ENCODE data around the gene RYR1.

RYR1 gene

DNA sequence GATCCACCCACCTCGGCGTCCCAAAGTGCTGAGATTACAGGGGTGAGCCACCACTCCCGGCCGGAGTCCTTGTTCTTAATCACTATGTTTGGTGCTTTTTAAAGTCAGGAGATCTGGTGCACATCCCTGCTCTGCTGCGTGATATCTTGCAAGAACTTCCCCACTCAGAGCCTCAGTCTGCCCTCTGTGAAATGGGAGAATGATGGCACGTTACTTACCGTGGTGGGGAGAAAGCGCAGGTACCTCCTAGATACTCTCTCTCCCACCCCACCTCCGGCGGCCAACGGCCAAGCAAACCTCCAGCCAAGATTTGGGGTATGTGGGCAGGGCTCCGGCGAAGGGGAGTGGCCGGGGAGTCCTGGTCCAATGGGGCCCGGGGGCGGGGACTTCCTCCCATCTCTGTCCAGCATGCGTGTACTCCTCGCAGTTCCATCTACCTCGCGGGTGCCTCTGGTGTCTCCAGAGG is at the start of gene RYR1:
RYR1 (plus strand) TSS at position 424 of the 466 bp plus-strand sequence. CDS start 139 bp downstream, outside the sequence.
- no peak for DNase-seq (ENCODE audit: low read depth)

DNA sequence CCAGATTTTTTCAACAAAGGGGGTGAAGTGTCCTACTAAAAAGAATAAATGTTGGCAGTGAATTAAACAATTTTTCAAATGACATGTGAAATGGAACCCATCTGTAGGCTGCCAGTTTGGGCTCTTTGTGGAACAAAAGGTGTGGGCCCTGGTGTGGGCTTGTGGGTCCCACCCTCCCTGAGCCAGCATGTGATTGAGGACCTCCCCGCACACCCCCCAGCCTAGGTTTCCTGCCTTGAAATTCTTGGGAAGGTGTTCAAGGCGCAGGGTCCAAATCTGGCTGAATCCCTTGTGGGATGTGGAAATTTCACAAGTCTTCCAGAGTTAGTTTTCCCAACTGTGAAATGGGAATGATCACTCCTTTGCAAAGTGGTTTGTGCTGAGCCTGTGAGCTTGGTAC is 49.7 kb upstream of the RYR1 start:
- no peak for DNase-seq (ENCODE audit: low read depth)

DNA sequence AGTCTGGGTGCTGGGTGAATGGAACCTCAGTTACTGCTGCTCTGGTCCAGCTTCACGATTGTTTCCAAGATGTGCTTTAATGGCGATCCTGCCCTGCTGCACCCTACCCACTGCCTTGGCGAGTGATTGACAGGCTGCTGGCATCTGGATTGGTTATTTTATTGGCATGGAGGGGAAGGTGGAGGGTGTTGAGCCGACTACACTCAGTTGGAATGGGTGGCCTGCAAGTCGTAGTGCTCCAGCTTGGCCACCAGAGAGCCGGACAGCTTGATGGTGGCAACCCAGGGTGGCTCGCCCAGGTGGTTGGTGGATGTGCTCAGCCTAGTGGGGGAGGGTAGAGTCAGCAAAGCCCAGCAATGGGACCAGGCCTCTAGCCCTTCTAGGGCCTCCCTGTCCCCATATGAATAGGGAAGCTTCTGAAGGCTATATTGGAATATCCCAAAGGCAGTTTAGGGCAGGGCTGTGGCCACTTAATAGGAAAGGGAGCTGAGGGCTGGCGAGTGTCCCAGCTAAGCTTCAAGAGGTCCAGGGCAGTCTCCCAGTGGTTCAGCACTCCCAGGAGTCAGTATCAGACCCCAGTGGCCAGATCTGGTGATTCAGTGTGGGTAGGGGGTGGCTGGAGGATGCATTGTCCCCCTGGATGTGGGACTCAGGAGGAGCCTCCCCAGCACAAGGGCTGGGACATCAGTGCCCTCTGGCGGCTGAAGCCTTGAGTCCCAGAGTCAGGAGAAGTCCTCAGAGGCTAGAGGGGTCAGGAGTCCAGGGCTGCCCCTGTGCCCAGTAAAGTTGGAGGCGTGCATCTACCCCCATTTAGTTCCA is 49.1 kb upstream of the RYR1 start:
- no peak for DNase-seq (ENCODE audit: low read depth)

DNA sequence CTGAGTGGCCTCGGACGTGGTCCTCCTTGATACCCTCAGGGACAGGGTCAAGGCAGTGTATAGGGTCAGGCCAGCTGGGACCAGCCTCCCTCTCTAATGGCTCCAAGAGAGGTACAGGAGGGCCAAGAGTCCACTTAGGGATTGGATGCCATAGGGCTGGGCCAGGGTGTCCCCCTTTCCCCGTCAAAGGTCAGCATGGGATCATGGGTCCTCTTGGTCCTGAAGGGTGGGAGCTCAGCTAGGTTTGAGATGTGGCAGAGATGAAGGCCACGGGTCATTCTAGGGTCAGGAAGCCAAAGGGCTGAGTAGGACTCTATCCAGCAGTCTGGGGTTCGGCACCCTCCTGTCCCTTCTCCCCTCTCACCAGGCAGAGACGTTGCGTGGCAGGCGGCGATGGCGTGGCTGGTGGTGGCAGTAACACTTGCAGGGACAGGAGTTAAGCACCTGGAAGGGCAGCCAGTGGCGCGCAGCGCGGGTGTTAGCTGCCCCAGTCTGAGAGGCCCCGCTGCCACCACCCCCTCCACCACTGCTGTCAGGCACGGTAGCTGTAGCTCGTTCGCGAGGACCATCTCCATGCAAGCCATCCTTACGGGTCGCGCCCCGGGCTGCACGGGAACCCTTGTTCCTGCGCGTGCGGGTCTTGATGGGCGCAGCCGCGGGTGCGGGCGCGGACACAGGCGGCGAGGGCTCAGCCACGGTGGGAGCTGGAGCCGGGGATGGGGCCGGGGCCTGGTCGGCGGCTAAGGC is 48.3 kb upstream of the RYR1 start:
- no peak for DNase-seq (ENCODE audit: low read depth)

DNA sequence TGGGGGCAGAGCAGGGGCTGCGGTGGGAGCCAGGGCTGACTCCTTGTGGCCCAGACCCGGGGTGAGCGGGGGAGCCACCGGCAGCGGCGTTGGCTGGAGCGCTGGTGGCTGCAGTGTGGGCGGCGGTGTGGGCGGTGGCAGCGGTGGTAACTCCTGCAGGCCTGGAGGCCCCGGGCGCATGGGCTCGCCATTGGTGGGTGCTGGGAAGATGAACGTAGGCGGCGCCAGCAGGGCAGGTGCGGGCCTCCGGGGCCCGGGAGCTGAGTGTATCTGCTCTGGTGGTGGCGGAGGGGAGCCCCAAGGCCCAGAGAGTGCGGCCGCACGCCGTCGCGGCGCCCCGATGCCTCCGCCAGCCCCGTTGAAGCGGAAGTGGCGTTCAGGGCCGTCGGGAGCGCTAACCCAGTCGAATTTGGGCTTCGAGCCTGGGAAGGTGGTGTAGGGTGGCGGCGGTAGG is 47.7 kb upstream of the RYR1 start:
- no peak for DNase-seq (ENCODE audit: low read depth)

DNA sequence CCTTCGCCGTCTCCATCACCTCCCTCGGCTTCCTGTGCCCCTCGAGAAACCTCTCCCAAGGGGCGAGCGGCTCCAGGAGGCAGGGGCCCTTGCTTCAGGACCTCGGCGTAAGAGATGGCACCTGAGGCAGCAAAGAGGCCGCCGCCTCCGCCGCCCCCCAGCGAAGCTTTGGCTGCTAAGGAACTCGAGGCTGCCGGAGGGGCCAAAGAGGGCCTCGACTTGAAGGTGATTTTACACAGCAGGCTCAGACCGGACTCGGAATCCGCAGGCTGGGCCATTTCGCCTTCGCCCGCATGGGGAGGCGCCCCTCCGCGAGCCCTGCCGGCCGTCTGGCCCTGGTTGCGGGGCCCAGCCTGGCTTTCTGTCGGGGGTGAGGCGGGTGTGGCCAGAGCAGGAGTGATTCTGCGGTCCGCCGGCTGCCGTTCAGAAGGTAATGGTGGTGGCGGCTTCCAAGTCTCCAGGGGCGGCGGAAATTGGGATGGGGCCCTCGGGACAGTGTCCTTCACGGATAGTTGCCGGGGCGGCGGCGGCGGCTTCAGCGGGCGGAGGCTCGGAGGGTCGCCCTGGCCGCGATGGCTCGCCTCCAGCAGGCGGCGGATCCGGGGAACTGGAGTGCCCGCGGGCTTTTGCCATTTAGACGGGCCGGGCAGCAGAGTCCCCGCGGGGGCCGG is 47.1 kb upstream of the RYR1 start:
- no peak for DNase-seq (ENCODE audit: low read depth)

DNA sequence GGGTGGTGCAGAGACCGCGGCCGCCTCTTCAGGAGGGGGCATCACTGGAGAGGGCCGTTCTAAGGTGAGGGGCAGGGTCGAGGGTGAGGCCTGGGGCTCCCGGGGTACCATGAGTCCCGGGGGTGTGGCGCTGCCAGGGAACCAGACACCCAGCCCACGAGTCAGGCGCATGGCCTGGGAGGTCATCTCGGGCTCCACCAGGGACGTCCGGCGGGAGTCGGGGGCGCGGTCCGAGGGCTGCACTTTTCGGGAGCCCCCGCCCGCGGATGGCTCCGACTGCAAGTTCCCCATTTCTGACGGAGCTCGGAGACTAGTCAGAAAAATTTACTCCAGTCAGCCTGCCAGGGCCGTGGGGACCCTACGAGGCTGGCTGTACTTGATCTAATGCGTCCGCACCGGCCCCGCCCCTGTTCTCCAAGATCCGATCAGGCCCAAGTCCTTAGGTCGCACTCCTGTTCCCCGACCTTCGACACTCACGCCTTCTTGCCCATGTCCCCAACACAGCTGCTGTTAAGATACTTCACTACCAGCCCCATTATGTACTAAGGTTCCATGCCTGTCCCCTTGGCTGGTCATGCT is 46.4 kb upstream of the RYR1 start:
- DNase-seq (ENCODE audit: low read depth): no peak

DNA sequence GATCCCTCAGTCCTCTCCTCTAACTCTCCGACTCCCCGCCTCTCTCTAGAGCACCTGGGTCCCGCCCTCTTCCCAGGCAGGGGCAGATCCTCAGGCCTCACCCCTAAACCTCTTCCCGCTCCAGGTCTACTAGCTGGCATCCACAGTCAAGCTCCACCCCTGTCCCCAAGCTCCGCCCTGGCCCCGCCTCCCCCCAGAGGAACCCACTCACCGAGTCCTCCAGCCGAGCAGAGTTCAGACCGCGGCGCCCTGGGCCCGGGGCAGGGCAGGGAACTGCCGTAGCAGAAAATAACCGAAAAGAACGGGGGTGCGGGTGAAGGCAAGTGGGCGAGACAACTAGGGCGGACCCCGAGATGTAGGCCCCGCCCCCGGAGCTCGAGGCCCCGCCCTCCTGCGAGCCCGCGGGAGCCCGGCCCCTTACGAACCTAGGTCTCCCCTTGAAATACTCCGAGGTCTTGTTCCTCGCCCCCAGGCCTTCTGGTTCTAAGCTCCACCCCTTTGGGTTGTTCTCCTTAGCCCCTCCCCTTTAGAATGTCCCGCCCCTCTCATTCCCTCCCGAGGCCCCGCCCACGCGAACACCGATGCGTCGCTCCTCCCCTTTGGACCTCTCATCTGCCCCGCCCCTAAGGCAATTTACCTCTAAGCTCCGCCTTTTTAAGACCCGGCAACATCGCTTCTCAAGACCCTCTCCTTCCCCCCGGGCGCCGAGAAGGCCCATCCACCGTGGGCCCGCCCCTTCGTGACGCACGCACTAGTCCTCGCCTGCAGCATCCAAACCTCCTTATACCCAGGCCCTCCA is 45.7 kb upstream of the RYR1 start, which contains the start of gene GGN:
GGN (minus strand) TSS at position 485 of the 799 bp plus-strand sequence. CDS start 773 bp downstream, outside the sequence.
- DNase-seq (ENCODE audit: low read depth): peak; percentile 51

DNA sequence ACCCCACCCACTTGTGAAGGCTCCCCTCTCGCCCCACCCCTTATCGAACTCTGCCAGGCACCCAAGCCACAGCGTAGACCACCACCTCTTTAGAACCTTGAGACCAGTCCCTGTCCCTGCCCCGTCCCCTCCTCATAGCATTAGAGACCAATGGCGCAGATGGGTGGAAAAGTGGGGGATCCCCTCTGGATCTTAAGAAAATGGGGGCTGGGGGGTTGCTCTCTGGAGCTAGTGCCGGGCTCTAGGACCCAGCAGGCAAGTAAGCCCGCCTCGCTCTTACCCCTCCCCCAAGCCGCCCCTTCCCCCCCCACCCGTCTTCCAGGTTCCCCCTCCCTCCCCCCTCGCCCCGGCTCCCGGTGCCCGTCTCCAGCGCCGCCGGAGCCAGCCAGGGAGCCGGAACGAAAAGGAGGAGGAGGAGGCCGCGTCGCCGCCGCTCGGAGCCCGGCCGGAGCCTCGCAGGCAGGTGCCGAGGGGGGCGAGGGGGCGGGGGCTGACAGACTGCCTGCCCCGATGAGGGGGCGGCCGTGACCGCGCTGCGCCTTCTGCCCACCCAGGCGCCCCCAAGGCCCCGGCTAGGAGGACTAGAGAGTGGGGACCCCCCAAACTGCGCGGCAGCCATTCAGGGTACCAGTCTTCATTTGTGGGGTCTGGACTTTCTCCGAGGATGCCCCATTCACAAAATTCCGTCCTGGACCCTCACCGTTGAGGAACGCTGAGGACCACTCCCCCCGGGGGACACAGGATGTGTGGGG is 45.0 kb upstream of the RYR1 start, which contains the start of gene SPRED3:
SPRED3 (plus strand) TSS at position 349 of the 752 bp plus-strand sequence. CDS start 1,606 bp downstream, outside the sequence.
- no peak for DNase-seq (ENCODE audit: low read depth)

DNA sequence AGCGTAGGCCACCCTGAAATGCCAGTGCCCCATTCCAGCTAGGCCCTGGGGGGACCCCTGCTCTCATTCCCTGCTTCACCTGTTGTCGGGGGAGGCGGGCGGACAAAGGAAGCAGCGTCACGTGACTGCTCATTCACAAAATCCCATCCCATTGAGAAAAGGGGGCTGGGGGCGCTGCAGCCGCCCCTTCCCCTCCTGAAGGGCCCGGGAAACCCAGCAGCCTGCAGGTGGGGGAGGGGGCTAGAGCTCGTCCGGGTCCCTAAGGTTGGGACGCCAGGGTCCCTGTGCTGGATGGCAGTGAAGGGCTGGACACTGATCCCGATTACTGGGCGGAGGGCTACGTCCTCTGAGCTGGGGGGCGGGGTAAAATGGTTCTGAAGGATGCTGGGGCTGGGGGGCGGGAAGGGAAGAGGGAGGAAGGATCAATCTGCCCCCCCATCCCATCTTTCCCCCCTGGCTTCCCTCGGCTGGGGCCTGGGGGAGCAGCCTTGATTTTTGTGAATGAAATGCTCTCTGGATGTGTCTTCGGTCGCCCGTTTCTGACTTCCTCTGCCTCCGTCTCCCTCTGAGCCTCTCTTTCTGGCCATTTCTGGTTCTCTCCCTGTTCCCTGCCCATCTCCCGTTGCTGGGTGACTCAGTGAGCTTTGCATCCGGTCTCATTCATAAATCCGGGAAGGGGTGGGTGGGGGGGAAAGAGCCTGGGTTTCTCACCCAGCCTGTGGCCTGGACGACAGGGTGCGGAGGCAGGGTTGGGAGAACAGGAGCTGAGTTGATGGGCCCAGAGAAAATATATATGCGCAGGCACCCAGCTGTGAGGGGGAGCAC is 44.2 kb upstream of the RYR1 start:
- DNase-seq (ENCODE audit: low read depth): peak; percentile 38

DNA sequence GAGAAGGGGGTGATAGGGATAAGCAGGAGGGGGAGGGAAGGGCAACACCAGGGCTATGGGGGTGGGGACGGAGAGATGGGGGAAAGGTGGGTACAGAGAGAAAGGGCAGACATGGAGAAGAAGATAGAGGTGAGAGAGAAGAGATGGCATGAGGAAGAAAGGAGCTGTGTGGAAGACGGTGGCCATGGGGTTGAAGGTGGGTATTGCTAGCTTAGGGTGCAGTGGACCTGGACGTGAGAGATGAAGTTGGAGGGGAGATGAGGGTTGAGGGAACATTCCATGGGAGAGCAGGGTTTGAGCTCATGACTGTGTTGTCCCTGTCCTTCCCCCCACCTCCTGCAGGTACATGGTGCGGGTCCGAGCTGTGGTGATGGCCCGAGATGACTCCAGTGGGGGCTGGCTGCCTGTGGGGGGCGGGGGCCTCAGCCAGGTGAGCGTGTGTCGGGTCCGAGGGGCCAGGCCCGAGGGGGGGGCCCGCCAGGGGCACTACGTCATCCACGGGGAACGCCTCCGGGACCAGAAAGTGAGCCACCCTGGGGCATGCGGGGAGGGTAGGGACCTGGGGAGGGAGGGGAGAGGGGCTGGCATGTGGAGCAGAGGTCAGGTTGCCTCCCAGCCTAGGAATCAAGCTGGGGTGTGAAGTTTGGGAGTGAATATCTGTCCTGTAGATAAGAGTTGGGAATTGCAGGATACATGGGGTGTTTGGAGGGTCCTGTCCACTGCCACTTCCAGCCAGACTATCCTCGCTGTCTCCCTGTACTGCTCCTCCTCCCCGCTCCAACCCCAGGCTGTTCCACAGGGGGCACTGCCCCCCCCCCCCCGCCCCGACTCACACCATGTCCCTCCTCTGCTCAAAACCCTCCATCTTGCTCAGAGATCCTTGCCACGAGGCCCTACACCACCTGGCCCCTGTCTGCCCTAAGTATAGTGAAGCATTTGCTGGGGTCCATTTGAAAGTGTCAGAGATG is 43.2 kb upstream of the RYR1 start:
- DNase-seq (ENCODE audit: low read depth): no peak

DNA sequence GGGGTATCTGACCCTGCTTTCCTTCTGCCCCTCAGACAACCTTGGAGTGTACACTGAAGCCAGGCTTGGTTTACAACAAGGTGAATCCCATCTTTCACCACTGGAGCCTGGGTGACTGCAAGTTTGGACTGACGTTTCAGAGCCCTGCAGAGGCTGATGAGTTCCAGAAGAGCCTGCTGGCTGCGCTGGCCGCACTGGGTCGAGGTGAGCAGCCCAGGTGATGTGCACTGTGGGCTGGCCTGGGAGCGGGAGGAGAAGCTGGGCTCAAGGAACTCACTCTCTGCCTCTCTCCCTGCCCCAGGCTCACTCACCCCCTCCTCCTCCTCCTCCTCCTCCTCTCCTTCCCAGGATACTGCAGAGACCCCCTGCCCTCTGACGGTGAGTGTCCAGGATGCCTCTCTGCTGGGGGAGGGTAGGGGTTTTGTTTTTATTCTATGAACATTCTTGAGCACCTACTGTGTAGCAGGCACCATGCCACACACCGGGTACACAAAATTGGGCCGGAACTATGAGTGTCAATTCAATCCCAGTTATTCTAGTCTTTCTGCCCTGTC is 41.5 kb upstream of the RYR1 start:
- DNase-seq (ENCODE audit: low read depth): no peak

DNA sequence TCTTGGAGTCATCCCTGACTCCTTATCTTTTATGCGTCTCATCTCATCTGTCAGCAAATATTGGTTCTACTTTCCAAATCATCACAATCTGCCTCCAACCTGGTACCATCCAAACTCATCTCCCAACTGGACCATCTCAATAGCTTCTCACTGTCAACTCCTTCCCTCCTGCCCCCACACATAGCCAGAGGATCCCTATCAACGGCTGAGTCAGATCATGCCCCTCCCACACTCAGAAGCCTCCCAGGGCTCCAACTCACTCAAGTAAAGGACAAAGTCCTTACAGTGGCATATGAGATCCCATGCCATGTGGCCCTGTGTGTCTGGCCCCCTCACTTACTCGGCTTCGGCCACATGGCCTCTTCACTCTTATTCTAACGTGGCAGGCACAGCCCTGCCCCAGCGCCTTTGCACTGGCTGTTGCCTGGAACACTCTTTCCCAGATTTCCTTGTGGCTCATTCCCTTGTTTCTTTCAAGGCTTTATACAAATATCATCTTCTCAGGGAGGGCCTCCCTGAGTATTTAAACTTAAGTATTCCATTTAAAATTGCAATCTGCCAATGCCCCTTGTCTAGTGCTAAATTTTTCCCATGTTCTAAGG is 40.7 kb upstream of the RYR1 start:
- no peak for DNase-seq (ENCODE audit: low read depth)

DNA sequence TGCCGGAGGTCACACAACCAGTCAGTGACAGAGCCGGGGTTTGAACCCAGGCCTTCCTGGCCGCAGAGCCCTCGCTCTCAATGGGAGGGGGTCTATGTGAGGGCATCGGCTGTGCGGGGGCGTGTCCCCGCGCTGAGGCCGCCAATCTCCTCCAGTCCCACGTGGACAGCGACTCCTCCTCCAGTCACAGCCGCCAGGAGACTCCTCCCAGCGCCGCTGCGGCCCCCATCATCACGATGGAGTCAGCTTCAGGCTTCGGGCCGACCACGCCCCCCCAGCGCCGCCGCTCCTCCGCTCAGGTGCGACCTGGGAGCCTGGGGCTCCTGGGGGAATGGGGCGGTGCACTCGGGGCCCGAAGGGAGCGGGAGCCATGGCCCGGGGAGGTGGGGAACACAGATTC is 39.0 kb upstream of the RYR1 start:
- no peak for DNase-seq (ENCODE audit: low read depth)

DNA sequence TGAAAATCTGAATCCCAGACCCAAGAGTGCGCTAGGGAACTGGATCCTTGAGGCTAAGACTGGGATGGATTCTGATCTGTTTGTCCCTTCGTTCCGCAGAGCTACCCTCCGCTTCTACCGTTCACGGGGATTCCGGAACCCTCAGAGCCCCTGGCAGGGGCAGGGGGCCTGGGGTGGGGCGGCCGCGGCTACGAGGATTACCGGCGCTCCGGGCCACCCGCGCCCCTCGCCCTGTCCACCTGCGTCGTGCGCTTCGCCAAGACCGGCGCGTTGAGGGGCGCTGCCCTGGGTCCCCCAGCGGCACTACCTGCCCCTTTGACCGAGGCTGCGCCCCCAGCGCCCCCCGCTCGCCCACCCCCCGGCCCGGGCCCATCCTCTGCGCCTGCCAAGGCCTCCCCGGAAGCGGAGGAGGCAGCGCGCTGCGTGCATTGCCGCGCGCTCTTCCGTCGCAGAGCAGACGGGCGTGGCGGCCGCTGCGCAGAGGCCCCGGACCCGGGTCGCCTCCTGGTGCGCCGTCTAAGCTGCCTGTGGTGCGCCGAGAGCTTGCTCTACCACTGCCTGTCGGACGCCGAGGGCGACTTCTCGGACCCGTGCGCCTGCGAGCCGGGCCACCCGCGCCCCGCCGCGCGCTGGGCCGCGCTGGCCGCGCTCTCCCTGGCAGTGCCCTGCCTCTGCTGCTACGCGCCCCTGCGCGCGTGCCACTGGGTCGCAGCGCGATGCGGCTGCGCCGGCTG is 37.9 kb upstream of the RYR1 start:
- no peak for DNase-seq (ENCODE audit: low read depth)

DNA sequence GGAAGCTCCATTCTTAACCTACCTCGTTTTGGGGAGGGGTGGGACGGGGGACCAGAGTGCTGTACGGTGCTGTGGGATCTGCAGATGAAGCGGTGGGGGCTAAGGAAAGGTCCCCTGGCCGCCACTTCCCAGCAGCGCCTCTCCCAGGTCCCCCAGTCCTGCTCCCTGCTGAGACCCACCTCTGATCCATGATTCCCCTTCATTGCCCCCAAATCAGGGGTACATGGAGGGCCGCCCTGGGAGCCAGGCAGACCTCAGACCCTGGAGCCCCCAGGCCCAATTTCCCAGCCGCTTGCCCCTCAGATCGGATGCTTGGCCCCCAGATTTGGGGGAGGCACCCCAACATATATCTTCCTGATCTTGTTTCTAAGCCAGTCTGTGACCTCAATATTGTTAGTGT is 34.4 kb upstream of the RYR1 start:
- DNase-seq (ENCODE audit: low read depth): no peak

DNA sequence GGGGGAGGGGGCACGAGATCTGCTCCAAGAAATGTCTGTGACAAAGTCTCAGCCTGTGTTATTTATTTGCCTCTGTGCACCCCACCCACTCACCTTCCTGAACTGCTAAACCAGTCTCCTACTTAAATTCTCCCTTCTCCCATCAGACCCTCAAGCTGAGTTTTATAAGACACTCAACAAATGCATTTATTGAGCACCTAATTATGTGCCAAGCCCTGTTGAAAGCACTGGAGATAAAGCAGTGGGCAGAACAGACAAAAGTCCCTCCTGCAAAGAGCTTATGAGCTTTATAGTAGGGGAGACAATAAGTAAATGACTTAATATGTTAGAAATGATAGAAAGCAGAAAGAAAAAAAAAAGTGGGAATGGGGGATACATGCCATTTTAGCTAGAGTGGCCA is 34.0 kb upstream of the RYR1 start:
- DNase-seq (ENCODE audit: low read depth): no peak

Data from GM04503 (cell line).